Stimulated activated CD4-positive, alpha-beta T cell treated with anti-CD3 and anti-CD28 coated beads, Interleukin-15, amount 100 ng/mL, for 48 hours (primary cell): ENCODE measurements around the gene PLCXD1.
"Not testable (repeated sequence)": the region's sequence is repeated elsewhere in the genome, so short reads cannot be mapped to it uniquely, and the experiment has no call there.

ENCODE experiments used
- DNase-seq, 2 donors: peaks; one replicate each; pipeline ENCODE4 v3.0.0-alpha.2; 2020; ENCODE audit warnings: low read depth in 2 of 2

PLCXD1 gene

GRCh38 chrX:281166-281999, at the start of gene PLCXD1:
Gene PLCXD1 (plus strand): TSS chrX:281381. CDS start chrX:284188, 2,807 bp downstream.
- no peak for DNase-seq

- DNase-seq = not testable (repeated sequence)
Observed at GRCh38 chrX:231637-232277, 49.4 kb upstream of the PLCXD1 start.

- not testable (repeated sequence) for DNase-seq
Observed at GRCh38 chrX:232278-232655, 48.9 kb upstream of the PLCXD1 start.

GRCh38 chrX:236201-236600, 45.0 kb upstream of the PLCXD1 start:
- DNase-seq = not testable (repeated sequence)

- DNase-seq = no peak
Observed at GRCh38 chrX:250965-251364, 30.2 kb upstream of the PLCXD1 start.

- not testable (repeated sequence) for DNase-seq
Observed at GRCh38 chrX:251396-252243, 29.6 kb upstream of the PLCXD1 start.

GRCh38 chrX:252244-252956, 28.8 kb upstream of the PLCXD1 start:
- DNase-seq = no peak

GRCh38 chrX:252957-253291, 28.3 kb upstream of the PLCXD1 start:
- no peak for DNase-seq

GRCh38 chrX:253451-254297, 27.5 kb upstream of the PLCXD1 start:
- DNase-seq = no peak

- DNase-seq = no peak
Observed at GRCh38 chrX:254630-255215, 26.5 kb upstream of the PLCXD1 start.

- no peak for DNase-seq
Observed at GRCh38 chrX:255923-256331, 25.3 kb upstream of the PLCXD1 start.

- not testable (repeated sequence) for DNase-seq
Observed at GRCh38 chrX:257054-257453, 24.1 kb upstream of the PLCXD1 start.

GRCh38 chrX:257681-258289, 23.4 kb upstream of the PLCXD1 start:
- no peak for DNase-seq

- DNase-seq = no peak
Observed at GRCh38 chrX:258291-259040, 22.7 kb upstream of the PLCXD1 start.

- DNase-seq = no peak
Observed at GRCh38 chrX:259692-260355, 21.4 kb upstream of the PLCXD1 start.

GRCh38 chrX:261167-261918, 19.8 kb upstream of the PLCXD1 start:
- no peak for DNase-seq

- no peak for DNase-seq
Observed at GRCh38 chrX:261919-262352, 19.2 kb upstream of the PLCXD1 start.

GRCh38 chrX:262381-262909, 18.7 kb upstream of the PLCXD1 start:
- no peak for DNase-seq
